HepG2 (cell line): ENCODE data around the gene RNH1. TPM values are rescaled to one million over a fixed set of nuclear protein-coding genes. Genes with fewer than 3 reads are reported as not detected.

Experiments used
- ATAC-seq: fragments of 200-7000 bp; cut with Tn5 transposase; 3 replicates; pipeline ENCODE4 v1.9.1; 2020; ENCODE audit warnings: mild to moderate bottlenecking, moderate library complexity
- BruUV-seq: library from RNA; stranded (reverse); fragments of 400-500 nt; replicated peaks from 2 replicates; lab custom pipeline; 2021; lab: Mats Ljungman, UMichigan
- CTCF ChIA-PET: fragments of 300-600 bp; formaldehyde crosslinking; extraction: SDS; loops from one replicate; lab custom pipeline; 2021; ENCODE audit warnings: low total read pairs, inconsistent platforms, low intra/inter-chr PET ratio; lab: Yijun Ruan, JAX
- POLR2A ChIA-PET: fragments of 350-600 bp; sonication (Branson Sonifier 250); formaldehyde crosslinking; loops from one replicate; lab custom pipeline; 2020; ENCODE audit warnings: antibody characterized with exemption, inconsistent platforms; lab: Yijun Ruan, JAX
- DNase-seq: peaks from one replicate; pipeline ENCODE4 v3.0.0-alpha.2; 2015; ENCODE audit warnings: low spot score
- FAIRE-seq: peaks from 3 replicates; lab custom pipeline; 2011; peaks lifted over from hg19 to GRCh38; lab: Jason Lieb, UNC
- H2AFZ ChIP-seq: one replicate; pipeline ENCODE4 v1.6.1; 2011; ENCODE audit warnings: low read length, inconsistent platforms
- H3K27ac ChIP-seq: fragments of 300-600 bp; 3 replicates; pipeline ENCODE4 v1.8.0; 2011; ENCODE audit warnings: mixed run types, mild to moderate bottlenecking, mixed read lengths, low read length, inconsistent platforms; ENCODE audit not compliant: insufficient read depth; ENCODE audit errors: extremely low read length
- H3K27me3 ChIP-seq, 2 experiments: fragments of 200-600 bp in 1 of 2; 2 replicates in 1 of 2; 3 replicates in 1 of 2; pipeline versions ENCODE4 v1.6.0 to v1.8.0; 2011; ENCODE audit warnings: low read length in 2 of 2, mild to moderate bottlenecking in 2 of 2, moderate library complexity in 2 of 2, inconsistent platforms in 1 of 2; ENCODE audit not compliant: insufficient read depth in 2 of 2, control insufficient read depth in 1 of 2
- H3K36me3 ChIP-seq, 2 experiments: fragments of 200-600 bp in 1 of 2; replicated peaks in 1 of 2; 2 replicates in 1 of 2; 3 replicates in 1 of 2; pipeline versions ENCODE4 v1.5.1 to v1.8.0; 2011; ENCODE audit warnings: low read length in 2 of 2, inconsistent platforms in 1 of 2; ENCODE audit not compliant: insufficient read depth in 2 of 2, control insufficient read depth in 1 of 2
- H3K4me1 ChIP-seq: 2 replicates; pipeline ENCODE4 v1.5.1; 2012; ENCODE audit warnings: low read length, inconsistent platforms; ENCODE audit not compliant: insufficient read depth
- H3K4me2 ChIP-seq: 2 replicates; pipeline ENCODE4 v1.6.0; 2011; ENCODE audit warnings: low read depth, low read length, inconsistent platforms
- H3K4me3 ChIP-seq, 3 experiments: fragments of 200-600 bp in 1 of 3; sonication (generic), shearing (Covaris generic) in 1 of 3; replicated peaks in 1 of 3; 2 replicates each; pipeline ENCODE4 v1.5.1; 2011 to 2016; ENCODE audit warnings: low read length in 3 of 3, inconsistent platforms in 2 of 3, low read depth in 2 of 3, mild to moderate bottlenecking in 2 of 3, control low read depth in 1 of 3, mixed read lengths in 1 of 3; ENCODE audit not compliant: insufficient read depth in 1 of 3
- H3K79me2 ChIP-seq: one replicate; pipeline ENCODE4 v1.6.1; 2011; ENCODE audit warnings: low read length, inconsistent platforms; ENCODE audit not compliant: insufficient read depth
- H3K9ac ChIP-seq: 2 replicates; pipeline ENCODE4 v1.6.0; 2011; ENCODE audit warnings: mild to moderate bottlenecking, low read depth, low read length, inconsistent platforms; ENCODE audit not compliant: insufficient read depth
- H3K9me3 ChIP-seq: 2 replicates; pipeline ENCODE4 v1.5.1; 2012; ENCODE audit warnings: mild to moderate bottlenecking, low read length
- H4K20me1 ChIP-seq: 2 replicates; pipeline ENCODE4 v1.6.0; 2011; ENCODE audit warnings: inconsistent platforms, mild to moderate bottlenecking, low read length, moderate library complexity; ENCODE audit not compliant: insufficient read depth
- MAFG ChIP-seq: sonication (generic); formaldehyde crosslinking; IDR thresholded peaks from 2 replicates; pipeline ENCODE4 v1.5.1; 2020; ENCODE audit warnings: mild to moderate bottlenecking, missing genetic modification reagents
- PCBP2 ChIP-seq: fragments of 200-400 bp; formaldehyde crosslinking; optimal IDR thresholded peaks from 2 replicates; pipeline ENCODE3; 2018; ENCODE audit warnings: low read length, low read depth; ENCODE audit not compliant: poor library complexity, severe bottlenecking
- SIN3B ChIP-seq: fragments of 150-350 bp; IDR thresholded peaks from 2 replicates; pipeline ENCODE4 v1.6.1; 2014; ENCODE audit warnings: low read length
- SP1 ChIP-seq, 2 experiments: fragments of 450-650 bp in 1 of 2; sonication (generic) in 1 of 2; formaldehyde crosslinking in 1 of 2; IDR thresholded peaks; 2 replicates each; pipeline versions ENCODE4 v1.4.0 to v1.6.1; 2016 to 2020; ENCODE audit warnings: missing genetic modification reagents in 1 of 2
- TBL1XR1 ChIP-seq: fragments of 150-350 bp; IDR thresholded peaks from 2 replicates; pipeline ENCODE4 v1.6.1; 2014; ENCODE audit warnings: borderline replicate concordance, low read length; ENCODE audit not compliant: partially characterized antibody
- ZBTB4 ChIP-seq: sonication (generic); formaldehyde crosslinking; IDR thresholded peaks from 2 replicates; pipeline ENCODE4 v1.4.0; 2020; ENCODE audit warnings: missing genetic modification reagents, mild to moderate bottlenecking, borderline replicate concordance
- ZNF318 ChIP-seq: sonication (generic); formaldehyde crosslinking; IDR thresholded peaks from 2 replicates; pipeline ENCODE4 v1.4.0; 2020; ENCODE audit warnings: mild to moderate bottlenecking, missing genetic modification reagents
- ZSCAN20 ChIP-seq: sonication (generic); formaldehyde crosslinking; IDR thresholded peaks from 2 replicates; pipeline ENCODE4 v1.4.0; 2020; ENCODE audit warnings: missing genetic modification reagents, mild to moderate bottlenecking, borderline replicate concordance
- WGBS: methylation state at CpG from one replicate; pipeline ENCODE4 v1.1.6; 2017; ENCODE audit warnings: low lambda C conversion rate; 5-methylcytosine and 5-hydroxymethylcytosine counted together
- in situ Hi-C: cut with HindIII; loops from 2 replicates; pipeline ENCODE4 v1.10.0; 2017; ENCODE audit warnings: low pct_unique_long_range_greater_than_20kb; ENCODE audit not compliant: extremely low pct_ligation_motif_present
- intact Hi-C: fragments of 100-400 bp; cut with micrococcal nuclease; formaldehyde crosslinking; loops from one replicate; pipeline ENCODE4 v1.10.0; 2022; ENCODE audit not compliant: unreplicated experiment
- polyA plus RNA-seq, 8 experiments: library from polyadenylated mRNA; depleted of rRNA in 3 of 8; stranded (reverse) in 7 of 8; unstranded in 1 of 8; fragments of >200 nt; fragmentation: Illumina TruSeq in 4 of 8; extraction: Trizol in 4 of 8; gene quantifications; 2 replicates each; pipeline versions ENCODE4 v1.2.1 to v1.2.3, GENCODE V29; 2011 to 2016; ENCODE audit warnings: low read depth in 4 of 8, missing spikeins in 1 of 8, mixed read lengths in 1 of 8; ENCODE audit not compliant: insufficient read depth in 1 of 8
- total RNA-seq, 5 experiments: library from RNA; depleted of rRNA; stranded (reverse); fragments of >200 nt; fragmentation: Illumina TruSeq; extraction: Trizol; gene quantifications; 2 replicates each; pipeline ENCODE4 v1.2.3, GENCODE V29; 2016; ENCODE audit warnings: low read depth in 1 of 5

RNH1 gene
- total and polyA plus RNA-seq, 2 of the 13 experiments (the other 11 are each of a cell fraction or from before 2014, with no cell fraction given), result 36.0 to 74.1 TPM

- peaks cover 5 to 11% of the 10 kb centered on the region in 2 experiments; a peak in 1 of 5 replicates for H3K36me3 ChIP-seq
- WGBS, result 87% methylated on average over 3 of the region's 22 CpGs
- H3K27me3 ChIP-seq, result no peaks in the 10 kb centered on the region
- no peak overlapping the region for H3K4me3 ChIP-seq
- no peaks in the 10 kb centered on the region for H3K4me1 ChIP-seq
- no peak overlapping the region for H3K4me2 ChIP-seq
- ChIA-PET POLR2A (no interaction called here), CTCF (no interaction called here)
- peaks cover 5% of the 10 kb centered on the region for H3K79me2 ChIP-seq
- FAIRE-seq (no peak), DNase-seq (no peak), ATAC-seq (no peak)
- in situ Hi-C loops (no loop called here), intact Hi-C loops (no loop called here)
- H3K9ac ChIP-seq, result no peak overlapping the region
- no peaks in the 10 kb centered on the region for H4K20me1 ChIP-seq
- H2AFZ ChIP-seq, result no peak overlapping the region
- BruUV-seq, result no TSS peak
- H3K27ac ChIP-seq, result no peak overlapping the region
- H3K9me3 ChIP-seq, result no peaks in the 10 kb centered on the region
- TF ChIP-seq SP1 (IDR thresholded peaks at IDR 0.05) (no peak), SP1 (CRISPR knock-in tag; IDR thresholded peaks at IDR 0.05) (no peak), ZBTB4 (CRISPR knock-in tag) (no peak), PCBP2 (no peak), ZNF318 (no peak), MAFG (CRISPR knock-in tag) (no peak), SIN3B (no peak), TBL1XR1 (no peak), ZSCAN20 (CRISPR knock-in tag) (no peak)
- TF ChIP-seq, all 625 proteins: peak for 0
These were observed 19.4 kb downstream of the RNH1 start for GRCh38 chr11:487571-488021.
